ENCODE results near the gene GPR75.
"Not testable (repeated sequence)": the region's sequence is repeated elsewhere in the genome, so short reads cannot be mapped to it uniquely, and the experiment has no call there.

The GPR75 gene

DNA sequence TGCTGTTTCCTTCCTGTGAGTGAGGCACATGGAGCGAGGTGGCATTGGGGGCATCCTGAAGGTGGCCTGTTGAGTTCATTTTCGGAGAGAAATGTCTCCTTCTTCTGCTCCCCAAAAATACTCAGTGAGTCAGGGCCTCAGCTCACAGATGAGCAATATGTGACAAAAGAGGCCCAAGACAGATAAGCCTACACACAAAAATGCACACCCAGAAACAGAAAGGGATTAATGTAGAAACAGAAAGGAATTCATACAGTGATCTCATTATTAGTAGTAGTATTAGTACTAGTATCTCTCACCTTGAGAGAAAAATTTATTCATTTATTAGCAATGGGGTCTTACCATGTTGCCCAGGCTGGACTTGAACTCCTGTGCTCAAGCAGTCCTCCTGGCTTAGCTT is 5.1 kb downstream of the GPR75 start:
- no peak for DNase-seq (ENCODE audit: low read depth, low spot score)

DNA sequence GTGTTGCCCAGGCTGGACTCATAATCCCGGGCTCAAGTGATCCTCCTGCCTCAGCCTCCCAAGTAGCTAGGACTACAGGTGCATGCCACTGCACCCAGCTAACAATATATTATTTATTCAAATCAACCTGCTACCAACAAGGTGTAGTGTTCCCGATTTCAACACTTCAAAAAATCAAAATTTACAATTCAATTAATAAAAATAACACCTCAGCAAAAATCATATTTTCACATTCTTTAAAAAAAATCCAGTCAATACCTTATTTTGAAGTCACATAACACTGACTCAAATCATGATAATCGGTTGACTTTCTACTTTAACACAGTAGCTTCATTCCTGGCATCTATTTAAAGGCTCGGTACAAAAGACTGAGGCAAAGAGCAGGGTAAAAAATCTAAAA is 7.2 kb downstream of the GPR75 start:
- no peak for DNase-seq (ENCODE audit: low read depth, low spot score)

DNA sequence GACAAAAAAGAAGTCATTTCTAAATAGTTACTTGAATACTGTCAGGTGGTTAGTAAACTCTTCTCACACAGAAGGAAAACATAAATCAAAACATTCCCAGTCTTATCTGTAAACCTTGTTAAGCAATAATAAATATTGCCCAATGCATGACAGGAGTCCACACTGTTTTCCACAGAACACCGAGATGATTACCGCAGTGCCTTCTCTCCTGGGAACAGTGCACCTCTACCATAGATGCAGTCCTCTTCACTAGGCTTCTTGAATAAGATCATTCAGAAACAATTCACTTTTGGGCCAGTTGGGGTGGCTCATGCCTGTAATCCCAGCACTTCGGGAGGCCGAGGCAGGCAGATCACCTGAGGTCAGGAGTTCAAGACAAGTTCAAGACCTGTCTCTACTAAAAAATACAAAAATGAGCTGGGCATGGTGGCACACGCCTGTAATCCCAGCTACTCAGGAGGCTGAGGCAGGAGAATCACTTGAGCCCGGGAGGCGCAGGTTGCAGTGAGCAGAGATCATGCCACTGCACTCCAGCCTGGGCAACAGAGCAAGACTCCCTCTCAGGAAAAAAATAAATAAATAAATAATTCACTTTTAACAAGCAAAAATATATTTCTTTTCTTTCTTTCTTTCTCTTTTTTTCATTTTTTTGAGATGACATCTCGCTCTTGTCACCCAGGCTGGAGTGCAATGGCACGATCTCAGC is 8.6 kb downstream of the GPR75 start:
- not testable (repeated sequence) for DNase-seq (ENCODE audit: low read depth, low spot score)

DNA sequence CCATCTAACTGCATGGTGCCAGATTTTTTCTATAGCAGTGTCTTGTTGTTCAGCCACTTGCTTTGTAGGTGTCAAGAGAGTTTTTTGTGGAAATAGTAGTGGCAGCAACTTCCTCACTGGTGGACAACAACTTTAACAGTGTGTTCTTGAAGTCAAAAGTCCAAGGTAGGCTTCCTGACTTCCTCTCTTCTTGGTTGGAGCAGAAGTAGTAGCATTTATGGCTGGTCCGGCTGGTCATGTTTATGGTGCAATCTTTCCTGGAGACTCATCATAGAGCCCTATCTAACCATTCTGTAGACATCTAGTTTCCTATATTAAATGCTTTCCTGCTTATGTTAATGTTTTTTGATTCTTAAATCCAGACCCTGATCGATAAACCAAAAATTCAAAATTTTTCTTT is 11.7 kb downstream of the GPR75 start:
- DNase-seq (ENCODE audit: low read depth, low spot score): no peak

DNA sequence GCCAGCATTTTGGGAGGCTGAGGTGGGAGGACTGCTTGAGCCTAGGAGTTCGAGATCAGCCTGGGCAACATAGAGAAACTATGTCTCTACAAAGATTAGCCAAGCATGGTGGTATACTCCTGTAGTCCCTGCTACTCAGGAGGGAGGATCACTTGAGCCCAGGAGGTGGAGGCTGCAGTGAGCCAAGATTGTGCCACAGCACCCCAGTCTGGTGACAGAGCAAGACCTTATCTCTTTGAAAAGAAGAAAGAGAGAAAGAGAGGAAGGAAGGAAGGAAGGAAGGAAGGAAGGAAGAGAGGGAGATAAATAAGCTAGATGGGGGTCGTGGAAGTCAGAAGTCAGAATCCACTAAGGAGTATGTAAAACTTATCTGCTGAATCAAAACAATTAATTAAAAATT is 16.2 kb downstream of the GPR75 start:
- no peak for DNase-seq (ENCODE audit: low read depth, low spot score)

DNA sequence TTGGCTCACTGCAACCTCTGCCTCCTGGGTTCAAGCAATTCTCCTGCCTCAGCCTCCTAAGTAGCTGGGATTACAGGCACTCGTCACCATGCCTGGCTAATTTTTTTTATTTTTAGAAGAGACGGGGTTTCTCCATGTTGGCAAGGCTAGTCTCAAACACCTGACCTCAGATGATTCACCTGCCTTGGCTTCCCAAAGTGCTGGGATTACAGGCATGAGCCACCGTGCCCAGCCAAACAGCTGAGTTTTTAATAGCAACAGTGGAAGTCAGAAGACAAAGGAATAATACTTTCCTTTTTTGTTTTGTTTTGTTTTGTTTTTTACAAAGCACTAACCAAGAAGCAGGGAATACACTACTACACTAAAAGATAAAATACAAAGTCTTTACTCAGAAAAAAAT is 16.9 kb downstream of the GPR75 start:
- no peak for DNase-seq (ENCODE audit: low read depth, low spot score)

DNA sequence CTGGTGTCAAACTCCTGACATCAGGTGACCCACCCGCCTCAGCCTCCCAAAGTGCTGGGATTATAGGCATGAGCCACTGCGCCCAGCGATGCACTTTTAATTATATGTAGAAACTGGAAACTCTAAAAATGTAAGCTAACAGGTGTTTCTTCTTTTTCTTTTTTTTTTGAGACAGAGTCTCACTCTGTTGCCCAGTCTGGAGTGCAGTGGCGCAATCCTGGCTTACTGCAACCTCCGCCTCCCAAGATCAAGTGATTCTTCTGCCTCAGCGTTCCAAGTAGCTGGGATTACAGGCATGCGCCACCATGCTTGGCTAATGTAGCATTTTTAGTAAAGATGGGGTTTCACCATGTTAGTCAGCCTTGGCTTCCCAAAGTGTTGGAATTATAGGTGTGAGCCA is 18.1 kb downstream of the GPR75 start:
- not testable (repeated sequence) for DNase-seq (ENCODE audit: low read depth, low spot score)

DNA sequence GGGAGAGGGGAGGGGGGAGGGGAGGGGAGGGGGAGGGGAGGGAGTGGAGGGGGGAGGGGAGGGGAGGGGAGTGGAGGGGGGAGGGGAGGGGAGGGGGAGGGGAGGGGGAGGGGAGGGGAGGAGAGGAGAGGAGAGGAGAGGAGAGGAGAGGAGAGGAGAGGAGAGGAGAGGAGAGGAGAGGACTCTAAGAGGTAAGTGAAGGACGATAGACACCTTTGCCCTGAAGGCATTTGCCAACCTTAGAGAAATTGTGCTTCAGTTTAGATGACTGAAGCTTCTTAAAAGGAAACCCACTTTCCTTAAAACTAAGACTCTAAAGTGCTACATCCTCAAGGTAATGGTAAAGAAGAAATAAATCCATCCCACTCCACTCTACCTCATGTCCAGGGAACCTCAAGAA is 19.2 kb downstream of the GPR75 start:
- DNase-seq (ENCODE audit: low read depth, low spot score): no peak

DNA sequence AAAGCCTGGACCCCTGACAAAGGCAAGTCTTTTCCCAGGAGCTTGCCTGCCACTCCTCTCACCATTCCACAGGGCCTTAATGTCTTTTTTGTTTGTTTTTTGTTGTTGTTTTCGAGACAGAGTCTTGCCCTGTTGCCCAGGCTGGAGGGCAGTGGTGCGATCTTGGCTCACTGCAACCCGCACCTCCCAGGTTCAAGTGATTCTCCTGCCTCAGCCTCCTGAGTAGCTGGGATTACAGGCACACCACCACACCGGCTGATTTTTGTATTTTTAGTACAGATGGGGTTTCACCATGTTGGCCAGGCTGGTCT is 29.8 kb downstream of the GPR75 start:
- DNase-seq (ENCODE audit: low read depth, low spot score): not testable (repeated sequence)

DNA sequence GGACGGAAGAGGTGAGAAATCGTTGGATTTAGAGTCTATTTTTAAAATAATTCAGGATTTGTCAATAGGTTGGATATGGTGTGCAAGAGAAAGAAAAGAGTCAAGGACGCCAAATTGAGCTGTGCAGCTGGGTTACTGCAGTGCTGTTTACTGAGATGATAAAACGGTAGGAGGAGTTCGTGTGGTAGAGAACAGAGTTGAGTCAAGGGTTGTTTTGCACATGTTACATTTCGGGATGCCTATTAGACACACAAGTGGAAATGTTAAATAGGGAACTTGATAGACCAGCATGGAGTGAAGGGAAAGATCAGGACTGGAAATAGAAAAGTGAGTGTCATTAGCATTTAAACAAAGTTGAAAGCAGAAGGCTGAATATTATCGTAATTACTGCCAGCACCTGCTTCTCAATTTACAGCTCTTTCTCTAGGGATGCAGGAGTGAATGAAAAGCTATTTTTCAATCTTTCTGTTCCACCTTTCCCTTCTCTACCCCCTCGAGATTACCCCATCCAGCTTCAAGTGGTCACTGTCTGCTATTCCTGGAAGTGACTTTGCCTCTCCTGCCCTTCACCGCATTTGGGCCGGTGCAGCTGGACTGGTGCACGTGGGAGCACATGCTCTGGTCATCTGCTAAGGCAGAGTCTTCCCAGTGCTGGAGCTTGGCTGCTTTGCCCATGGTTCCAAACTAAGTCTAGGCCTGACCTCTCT is 30.3 kb downstream of the GPR75 start:
- no peak for DNase-seq (ENCODE audit: low read depth, low spot score)

DNA sequence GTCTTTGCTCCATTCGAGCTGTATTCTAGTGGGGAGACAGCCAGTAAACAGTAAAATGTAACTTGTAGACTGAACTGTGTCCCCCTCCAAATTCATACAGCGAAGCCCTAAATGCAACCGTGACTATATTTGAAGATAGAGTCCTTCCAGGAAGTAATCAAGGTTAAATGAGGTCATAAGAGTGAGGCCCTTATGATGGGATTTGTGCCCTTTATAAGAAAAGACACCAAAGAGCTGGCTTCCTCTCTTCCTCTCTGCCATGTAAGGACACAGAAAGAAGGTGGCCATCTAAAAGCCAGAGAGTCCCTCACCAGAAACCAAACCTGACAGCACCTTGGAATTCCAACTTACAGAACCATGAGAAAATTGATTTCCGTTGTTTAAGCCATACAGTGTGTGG is 31.4 kb downstream of the GPR75 start:
- DNase-seq (ENCODE audit: low read depth, low spot score): no peak

DNA sequence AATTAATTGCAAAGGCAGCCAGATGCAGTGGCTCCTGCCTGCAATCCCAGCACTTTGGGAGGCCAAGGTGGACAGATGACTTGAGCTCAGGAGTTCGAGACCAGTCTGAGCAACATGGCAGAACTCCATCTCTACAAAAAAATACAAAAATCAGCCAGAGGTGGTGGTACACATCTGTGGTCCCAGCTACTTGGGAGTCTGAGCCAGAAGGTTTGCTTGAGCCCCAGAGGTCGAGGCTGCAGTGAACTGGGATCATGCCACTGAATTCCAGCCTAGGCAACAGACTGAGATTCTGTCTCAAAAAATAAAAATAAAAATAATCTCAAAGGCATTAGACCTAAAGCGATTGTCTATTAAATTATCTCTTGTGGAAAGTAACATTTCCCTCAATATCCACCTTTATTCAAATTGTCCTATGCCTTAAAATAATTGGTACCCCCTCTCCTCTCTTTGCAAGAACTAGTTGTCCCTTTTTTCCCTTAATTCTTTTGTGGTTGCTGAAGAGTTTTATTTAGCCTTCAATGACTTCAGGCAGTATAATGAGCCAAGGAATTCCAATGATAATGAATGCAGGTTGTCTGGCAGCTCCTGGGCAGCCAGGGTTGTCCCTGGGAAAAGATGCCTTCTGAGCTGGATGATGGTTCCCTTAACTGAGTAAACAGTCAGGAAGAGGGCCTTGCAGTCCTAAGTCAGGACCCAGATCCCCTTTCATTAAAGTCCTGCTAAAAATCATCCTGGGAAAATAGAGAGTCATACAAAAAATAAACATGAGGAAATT is 32.2 kb downstream of the GPR75 start:
- no peak for DNase-seq (ENCODE audit: low read depth, low spot score)

DNA sequence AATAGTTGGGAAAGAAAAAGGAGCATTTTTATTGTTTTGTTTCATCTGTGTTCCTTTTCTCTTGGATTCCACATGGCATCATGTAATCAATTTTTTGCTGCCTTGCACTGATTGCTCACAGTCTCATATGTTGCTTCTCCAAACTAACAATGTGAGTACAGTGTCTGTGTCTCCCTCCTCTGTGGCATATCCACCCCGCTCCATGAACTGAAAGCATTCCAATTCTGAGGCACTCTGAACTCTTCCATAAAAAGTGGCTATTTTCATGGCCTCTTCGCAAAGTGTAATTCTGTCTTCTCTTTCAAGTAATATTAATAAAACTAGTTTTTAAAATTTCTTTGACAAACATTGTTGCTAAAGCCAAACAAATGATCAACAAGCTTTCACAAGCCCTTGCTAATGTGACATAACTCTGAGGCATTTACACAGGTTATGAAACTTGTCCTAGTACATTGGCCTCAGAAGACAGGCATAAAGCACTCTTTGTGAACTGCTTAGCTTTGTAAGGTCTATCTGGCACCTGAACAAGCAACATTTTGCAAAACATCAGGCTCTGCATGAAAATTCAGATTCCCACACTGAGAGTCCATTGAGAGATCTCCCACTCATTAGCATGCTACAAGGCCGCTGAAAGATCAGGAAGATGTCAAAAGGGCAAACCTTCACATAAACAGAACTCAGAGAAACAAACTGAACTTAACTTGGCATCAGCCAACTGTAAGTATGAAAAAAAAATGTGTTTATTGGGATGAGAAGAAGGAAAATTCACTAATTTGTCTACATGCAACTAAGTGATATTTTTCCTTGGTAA is 33.0 kb downstream of the GPR75 start:
- no peak for DNase-seq (ENCODE audit: low read depth, low spot score)

DNA sequence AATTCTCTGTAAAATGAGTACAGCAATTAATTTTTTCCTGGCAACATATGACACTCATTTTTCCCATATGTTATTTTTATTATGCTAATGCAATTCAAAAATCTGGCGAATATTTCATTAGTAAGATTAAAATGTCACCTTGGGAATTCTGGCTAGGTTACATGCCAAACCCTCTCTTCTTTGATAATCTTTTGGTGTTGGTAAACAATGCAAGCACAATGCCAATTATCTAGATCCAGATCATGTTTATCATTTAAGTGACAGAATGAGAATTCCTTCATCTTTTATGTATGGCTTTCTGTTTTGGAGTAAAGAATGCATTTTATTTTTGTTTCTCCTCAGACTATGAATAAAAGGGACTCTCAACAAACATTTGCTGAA is 33.7 kb downstream of the GPR75 start:
- DNase-seq (ENCODE audit: low read depth, low spot score): no peak

DNA sequence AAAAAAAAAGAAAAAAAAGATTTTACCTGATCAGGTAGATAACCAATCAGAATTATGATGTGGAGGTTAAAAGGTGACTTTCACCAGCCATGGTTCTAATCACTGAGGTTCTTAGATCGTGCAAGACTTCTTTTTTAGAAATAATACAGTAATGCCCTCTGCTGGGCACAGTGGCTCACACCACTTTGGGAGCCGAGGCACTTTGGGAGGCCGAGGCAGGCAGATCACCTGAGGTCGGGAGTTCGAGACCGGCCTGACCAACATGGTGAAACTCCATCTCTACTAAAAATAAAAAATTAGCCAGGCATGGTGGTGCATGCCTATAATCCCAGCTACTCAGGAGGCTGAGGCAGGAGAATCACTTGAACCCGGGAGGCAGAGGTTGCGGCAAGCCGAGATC is 36.1 kb downstream of the GPR75 start:
- DNase-seq (ENCODE audit: low read depth, low spot score): not testable (repeated sequence)

DNA sequence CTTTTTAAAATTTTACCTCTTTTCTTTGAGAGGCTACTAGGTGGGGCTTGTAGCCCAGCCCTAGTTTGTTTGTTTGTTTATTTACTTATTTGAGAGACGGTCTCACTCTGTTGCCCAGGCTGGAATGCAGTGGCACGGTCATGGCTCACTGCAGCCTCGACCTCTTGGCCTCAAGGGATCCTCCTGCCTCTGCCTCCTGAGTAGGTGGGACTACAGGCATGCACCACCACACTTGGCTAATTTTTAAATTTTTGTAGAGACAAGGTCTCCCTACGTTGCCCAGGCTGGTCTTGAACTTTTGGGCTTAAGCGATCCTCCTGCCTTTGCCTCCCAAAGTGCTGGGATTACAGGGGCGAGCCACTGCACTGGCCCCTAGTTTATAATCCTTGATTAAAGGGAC is 38.0 kb downstream of the GPR75 start:
- no peak for DNase-seq (ENCODE audit: low read depth, low spot score)

DNA sequence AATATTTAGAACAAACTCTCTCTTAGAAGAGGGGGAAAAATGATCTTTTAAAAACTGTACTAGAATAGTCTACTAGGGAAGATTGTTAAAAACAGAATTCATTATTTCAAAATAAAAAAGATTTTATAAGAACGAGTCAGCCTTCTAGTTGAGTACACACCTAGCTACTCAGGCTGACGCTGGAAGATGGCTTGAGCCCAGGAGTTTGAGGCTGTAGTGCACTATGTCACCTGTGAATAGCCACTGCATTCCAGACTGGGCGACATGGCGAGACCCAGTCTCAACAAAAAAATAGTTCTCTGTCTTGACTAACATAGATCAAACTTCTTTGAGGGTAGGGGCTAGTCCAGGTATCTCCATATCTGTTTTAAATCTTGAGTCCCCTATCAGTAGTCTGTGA is 39.1 kb downstream of the GPR75 start:
- no peak for DNase-seq (ENCODE audit: low read depth, low spot score)

DNA sequence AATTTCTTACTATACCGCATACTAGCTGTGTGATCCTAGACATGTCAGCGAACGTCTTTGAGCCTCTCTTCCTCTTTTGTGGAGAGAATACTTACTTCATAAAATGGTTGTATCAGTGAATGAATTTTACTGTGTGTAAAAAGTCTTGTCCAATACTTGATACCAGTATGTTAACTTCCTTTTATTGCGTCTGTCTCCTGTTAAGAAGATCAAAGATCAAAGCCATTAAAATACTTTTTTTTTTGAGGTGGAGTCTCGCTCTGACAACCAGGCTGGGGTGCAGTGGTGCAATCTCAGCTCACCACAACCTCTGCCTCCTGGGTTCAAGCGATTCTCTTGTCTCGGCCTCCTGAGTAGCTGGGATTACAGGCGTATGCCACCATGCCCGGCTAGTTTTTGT is 39.7 kb downstream of the GPR75 start:
- no peak for DNase-seq (ENCODE audit: low read depth, low spot score)

DNA sequence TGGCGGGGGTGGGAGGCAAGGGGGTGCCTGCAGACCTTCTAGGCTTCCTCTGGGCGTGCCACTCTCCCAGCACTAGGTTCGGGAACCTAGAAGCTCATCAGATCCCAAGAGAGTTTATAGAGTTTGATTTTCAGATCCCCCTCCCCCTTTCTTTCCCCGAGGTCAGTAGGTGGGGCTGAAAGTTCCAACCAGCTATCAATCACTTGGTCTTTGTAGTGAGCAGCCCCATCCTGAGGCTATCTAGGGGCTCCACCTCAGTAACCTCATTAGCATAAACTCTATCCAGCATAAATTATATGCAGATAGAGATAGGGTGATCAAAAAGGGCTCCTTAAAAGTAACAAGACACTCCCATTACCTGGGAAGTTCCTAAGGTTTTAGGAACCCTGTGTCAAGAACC is 40.1 kb downstream of the GPR75 start:
- no peak for DNase-seq (ENCODE audit: low read depth, low spot score)

DNA sequence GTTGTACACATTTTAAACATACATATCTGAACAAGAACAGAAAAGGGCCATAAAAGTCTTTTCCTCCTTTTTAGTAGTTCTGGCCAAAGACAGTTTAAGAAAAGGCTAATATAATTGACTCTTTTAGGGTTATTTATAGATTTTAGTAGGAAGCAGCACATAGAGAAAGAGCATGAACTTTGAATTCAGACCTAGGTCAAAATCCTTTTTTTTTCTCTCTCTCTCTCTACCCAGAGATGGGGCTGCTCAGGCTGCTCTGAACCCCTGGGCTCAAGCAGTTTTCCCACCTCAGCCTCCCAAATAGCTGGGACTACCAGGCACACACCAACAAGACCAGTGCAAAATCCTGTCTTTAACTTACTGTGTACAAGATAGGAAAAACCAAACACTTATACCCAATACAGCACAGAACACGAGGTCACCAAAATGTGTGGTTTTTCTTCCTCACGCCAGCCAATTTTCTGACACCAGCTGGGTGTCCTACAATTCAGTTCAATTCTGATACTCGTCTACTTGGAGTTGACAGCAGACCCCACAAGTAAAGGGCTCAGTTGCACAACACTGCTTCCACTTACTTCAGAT is 40.8 kb downstream of the GPR75 start:
- no peak for DNase-seq (ENCODE audit: low read depth, low spot score)

DNA sequence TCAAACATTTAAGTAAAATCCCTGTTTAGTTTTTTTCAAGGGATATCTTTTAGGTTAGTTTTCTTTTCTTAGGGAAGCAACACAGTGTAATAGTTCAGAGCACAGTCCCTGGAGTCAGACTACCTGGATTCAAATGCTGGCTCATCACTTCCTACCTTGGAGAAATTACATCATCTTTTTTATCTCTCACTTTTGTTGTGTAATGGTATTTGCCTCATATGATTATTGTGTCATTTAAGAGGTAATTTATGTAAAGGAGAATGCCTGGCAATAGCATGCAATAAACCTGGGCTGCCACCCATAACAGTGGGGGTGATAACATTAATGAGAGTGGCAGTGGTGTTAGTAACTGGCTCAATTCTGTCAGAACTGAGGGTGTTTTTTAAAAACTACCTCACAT is 46.6 kb downstream of the GPR75 start:
- DNase-seq (ENCODE audit: low read depth, low spot score): no peak

DNA sequence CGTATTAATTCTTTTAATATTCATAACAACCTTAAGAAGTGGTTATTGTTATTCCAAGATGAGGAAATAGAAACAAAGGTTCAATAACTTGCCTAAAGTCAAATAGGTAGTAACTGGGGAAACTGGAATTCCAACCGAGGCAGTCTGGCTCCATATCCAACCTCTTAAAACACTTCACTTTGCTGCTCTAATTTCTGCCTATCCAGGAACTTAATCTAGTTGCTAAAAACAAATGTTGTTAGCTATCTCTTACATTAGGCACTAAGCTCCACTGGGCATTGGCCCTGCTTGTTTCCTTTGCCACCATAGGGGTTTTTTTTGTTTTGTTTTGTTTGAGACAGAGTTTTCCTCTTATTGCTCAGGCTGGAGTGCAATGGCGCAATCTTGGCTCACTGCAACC is 48.2 kb downstream of the GPR75 start:
- no peak for DNase-seq (ENCODE audit: low read depth, low spot score)
